Measurements from ENCODE around the gene OR6P1.

The OR6P1 gene

GRCh38 chr1:158516966-158517365 is 53.4 kb downstream of the OR6P1 start:
- DNase-seq (ENCODE audit: low read depth): no peak
